Liver (tissue), 3 donors: ENCODE measurements around the gene THOC1.

Experiments
- CTCF ChIP-seq: fragments of 150-350 bp; IDR thresholded peaks from 2 replicates; pipeline ENCODE4 v1.5.1; 2017; ENCODE audit warnings: improper control_type of control experiment, low read depth, low read length; ENCODE audit not compliant: missing input control
- NR2F2 ChIP-seq: IDR thresholded peaks from 2 replicates; pipeline ENCODE4 v1.6.1; 2016; ENCODE audit warnings: antibody characterized with exemption
- donor health status: healthy.
- donor health status: healthy.

- no peak for TF ChIP-seq CTCF
- no peak for TF ChIP-seq NR2F2
These were observed 54.3 kb downstream of the THOC1 start for GRCh38 chr18:213505-213904.
